ENCODE results near the gene RBM33. TPM values are rescaled to one million over a fixed set of nuclear protein-coding genes. Genes with fewer than 3 reads are reported as not detected.

Gene RBM33
- total and polyA plus RNA-seq, 2 of the 8 experiments (the other 6 are each of a cell fraction or from before 2014, with no cell fraction given) = 16.5 to 64.6 TPM

DNA sequence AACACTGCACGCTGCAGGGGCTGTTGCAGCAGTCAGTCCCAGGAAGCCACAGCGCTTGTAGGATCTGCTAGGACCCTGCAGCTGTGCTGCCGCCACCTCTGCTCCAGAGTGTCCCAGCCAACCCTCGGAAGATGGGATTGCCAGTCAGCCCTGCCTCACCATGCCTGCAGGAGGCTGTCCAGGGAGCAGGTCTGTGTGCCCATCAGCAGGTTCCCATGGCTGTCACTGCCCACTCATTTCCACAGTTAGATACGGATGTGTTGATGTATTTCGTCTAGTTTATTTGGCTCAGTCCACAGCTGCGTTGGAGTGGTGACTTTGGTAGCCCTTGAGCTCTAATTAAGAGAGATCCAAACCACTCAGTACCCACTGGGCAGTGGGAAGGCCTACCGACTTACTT, 132.1 kb downstream of the RBM33 start (continued):
- no peak for TF ChIP-seq RAD21 (IDR thresholded peaks at IDR 0.05 in 1 of 2, conservative IDR thresholded peaks at IDR 0.05 in 1 of 2; ENCODE audit: low read depth in 2 of 2, low read length in 2 of 2)
